Common myeloid progenitor, CD34-positive (primary cell): ENCODE results near the gene ADAMTS17. TPM values are rescaled to one million over a fixed set of nuclear protein-coding genes. Genes with fewer than 3 reads are reported as not detected.

ENCODE experiments used
- CTCF ChIA-PET: fragments of 350-600 bp; sonication (Branson Sonifier 250); formaldehyde crosslinking; loops from one replicate; lab custom pipeline; 2021; ENCODE audit warnings: antibody characterized with exemption; lab: Charles Lee
- POLR2A ChIA-PET: fragments of 350-600 bp; sonication (Branson Sonifier 250); formaldehyde crosslinking; loops from one replicate; lab custom pipeline; 2021; ENCODE audit warnings: antibody characterized with exemption; lab: Charles Lee
- DNase-seq, 3 donors: peaks; one replicate each; pipeline versions ENCODE4 v3.0.0 to v3.0.0-alpha.2; 2013
- H3K27ac ChIP-seq, 2 experiments: 1 replicate in 1 of 2; 2 replicates in 1 of 2; pipeline ENCODE4 v1.7.0; 2013; ENCODE audit warnings: inconsistent platforms in 2 of 2, low read length in 2 of 2, mild to moderate bottlenecking in 2 of 2, low read depth in 1 of 2, moderate library complexity in 1 of 2; ENCODE audit not compliant: severe bottlenecking in 2 of 2, insufficient read depth in 1 of 2, poor library complexity in 1 of 2
- H3K27me3 ChIP-seq, 5 experiments: replicated peaks in 2 of 5; 1 replicate in 3 of 5; 2 replicates in 2 of 5; pipeline versions ENCODE4 v1.6.1 to v1.7.0; 2013; ENCODE audit warnings: low read length in 4 of 5, mild to moderate bottlenecking in 2 of 5, moderate library complexity in 2 of 5, inconsistent platforms in 1 of 5; ENCODE audit not compliant: insufficient read depth in 5 of 5, control insufficient read depth in 4 of 5
- H3K36me3 ChIP-seq, 4 experiments: 1 replicate in 2 of 4; 2 replicates in 2 of 4; pipeline versions ENCODE4 v1.6.1 to v1.7.0; 2013; ENCODE audit warnings: low read length in 3 of 4, control low read depth in 1 of 4, mild to moderate bottlenecking in 1 of 4; ENCODE audit not compliant: control insufficient read depth in 4 of 4, insufficient read depth in 4 of 4
- H3K4me1 ChIP-seq, 4 experiments: 1 replicate in 3 of 4; 2 replicates in 1 of 4; pipeline versions ENCODE4 v1.6.1 to v1.7.1; 2013; ENCODE audit warnings: low read length in 3 of 4, mild to moderate bottlenecking in 3 of 4, control low read depth in 1 of 4, inconsistent platforms in 1 of 4, moderate library complexity in 1 of 4; ENCODE audit not compliant: control insufficient read depth in 4 of 4, insufficient read depth in 4 of 4; ENCODE audit errors: control extremely low read depth in 1 of 4
- H3K4me3 ChIP-seq, 7 experiments: 1 replicate in 4 of 7; 2 replicates in 3 of 7; pipeline versions ENCODE4 v1.5.1 to v1.7.0; 2013; ENCODE audit warnings: mild to moderate bottlenecking in 7 of 7, low read length in 6 of 7, moderate library complexity in 6 of 7, inconsistent platforms in 2 of 7, low read depth in 2 of 7, control low read depth in 1 of 7; ENCODE audit not compliant: insufficient read depth in 4 of 7, control insufficient read depth in 1 of 7; ENCODE audit errors: extremely low read depth in 1 of 7
- H3K9me3 ChIP-seq, 5 experiments: 1 replicate in 4 of 5; 2 replicates in 1 of 5; pipeline versions ENCODE4 v1.6.1 to v1.7.1; 2013; ENCODE audit warnings: low read length in 4 of 5, mild to moderate bottlenecking in 2 of 5, inconsistent platforms in 1 of 5, low read depth in 1 of 5, moderate library complexity in 1 of 5; ENCODE audit not compliant: control insufficient read depth in 4 of 5, insufficient read depth in 2 of 5; ENCODE audit errors: control extremely low read depth in 1 of 5
- WGBS: methylation state at CpG from one replicate; pipeline ENCODE4 v1.1.5; 2013; ENCODE audit not compliant: insufficient coverage; 5-methylcytosine and 5-hydroxymethylcytosine counted together
- polyA plus RNA-seq: library from polyadenylated mRNA; unstranded; fragments of 120-200 nt; gene quantifications from one replicate; pipeline ENCODE4 v1.2.1, GENCODE V29; 2013

Gene ADAMTS17
- polyA plus RNA-seq = under 0.01 TPM

DNA sequence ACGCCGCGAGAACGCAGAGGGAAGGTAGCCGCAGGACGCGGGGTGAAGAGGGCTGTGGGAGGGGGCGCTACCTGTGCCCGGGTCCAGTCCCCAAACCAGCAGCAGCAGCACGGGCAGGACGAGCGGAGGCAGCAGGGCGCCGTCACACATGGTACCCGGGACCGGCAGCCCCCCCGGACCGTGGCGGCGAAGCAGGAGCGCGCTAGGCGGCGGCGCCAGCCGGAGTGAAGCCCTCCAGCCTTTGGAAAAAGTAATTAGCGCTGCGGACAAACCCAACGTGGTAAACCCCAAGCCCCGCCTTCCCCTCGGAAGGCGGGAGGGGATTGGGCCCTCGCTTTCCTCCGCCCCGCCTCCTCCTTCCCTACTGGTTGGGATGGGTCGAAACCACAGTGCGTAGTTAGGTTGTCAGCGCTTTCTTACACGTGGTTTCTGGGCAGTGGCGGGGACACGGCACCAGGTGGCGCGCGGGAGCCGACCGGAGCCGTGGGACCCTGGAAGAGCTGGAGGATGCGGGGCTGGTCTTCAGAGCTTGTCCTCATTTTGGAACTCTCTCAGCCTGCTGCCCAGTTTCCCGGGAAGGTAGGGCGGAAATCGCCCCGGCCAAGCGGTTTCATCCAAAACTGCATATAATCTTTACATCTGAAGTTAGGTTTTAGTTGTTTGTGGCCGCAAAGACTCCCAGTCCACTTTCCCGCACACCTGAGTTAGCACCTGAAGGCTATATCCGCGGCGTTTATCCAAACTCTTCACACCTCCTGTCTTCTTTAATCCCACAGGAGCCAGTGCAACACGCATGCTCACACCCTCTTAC, at the start of gene ADAMTS17:
Gene ADAMTS17, minus strand, starts transcription at position 226 of the 811 bp plus-strand sequence. Its CDS starts 76 bp downstream, at position 150.
- H3K4me1 ChIP-seq = peaks cover 0 to 12% (median 7%) of the 10 kb centered on the region in 4 experiments
- DNase-seq = peak; percentile 95 to 97 (median 97)
- CTCF ChIA-PET = interaction anchor here (1.6 to 1.7 kb wide), 2 partner anchors 9 to 230 kb away, joined by 5 to 9 read pairs; no protein-coding TSS in a partner anchor
- no peaks in the 10 kb centered on the region for H3K36me3 ChIP-seq
- H3K27me3 ChIP-seq = peaks cover 0 to 87% (median 32%) of the 10 kb centered on the region in 5 experiments
- H3K9me3 ChIP-seq = no peaks in the 10 kb centered on the region
- no peak within 1 kb of the TSS for H3K27ac ChIP-seq
- WGBS = 1% methylated on average over 27 of the region's 59 CpGs
- POLR2A ChIA-PET = no interaction called here
- peak within 1 kb of the TSS; percentile 4 to 75 (median 52) for H3K4me3 ChIP-seq

DNA sequence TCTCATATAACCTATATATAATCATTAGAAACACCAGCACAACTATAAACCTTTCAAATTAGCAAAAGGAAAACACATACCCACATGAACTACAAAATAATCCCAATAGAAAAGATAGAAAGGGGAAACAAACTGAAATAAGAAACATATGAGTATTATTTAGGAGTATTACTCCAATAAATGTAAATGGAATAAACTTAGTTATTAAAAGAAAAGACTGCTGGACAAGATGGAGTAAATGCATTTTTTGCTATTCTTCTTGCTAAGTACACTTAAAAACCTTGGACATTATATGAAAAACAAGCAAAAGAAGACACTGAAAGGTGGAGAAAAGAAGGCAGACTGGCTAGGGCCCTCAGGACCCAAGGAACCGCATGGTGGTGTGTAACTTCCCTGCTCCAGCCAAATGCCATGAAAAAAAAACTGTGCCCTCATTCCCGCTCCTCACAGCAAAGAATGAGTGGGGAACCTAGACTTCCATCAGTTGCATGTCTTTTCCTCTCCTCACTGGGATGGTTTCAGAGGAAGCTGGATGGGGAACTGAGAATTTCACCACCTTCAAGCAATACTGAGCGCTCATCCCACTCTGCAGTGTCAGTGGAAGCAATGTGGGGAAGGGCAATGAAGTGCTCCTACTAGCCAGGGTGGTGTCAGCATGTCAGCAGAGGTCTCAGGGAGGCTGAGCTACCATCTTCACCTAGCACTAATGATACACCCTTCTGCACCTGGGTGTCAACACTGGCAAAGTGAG, 43.7 kb upstream of the ADAMTS17 start:
- ChIA-PET CTCF (no interaction called here), POLR2A (no interaction called here)
- no peak for DNase-seq
- H3K27me3 ChIP-seq = peaks cover 0 to 2% (median 0%) of the 10 kb centered on the region in 5 experiments
- 94% methylated on average over 3 of the region's 3 CpGs for WGBS
- peaks cover 0 to 28% (median 18%) of the 10 kb centered on the region in 5 experiments for H3K9me3 ChIP-seq
- no peaks in the 10 kb centered on the region for H3K36me3 ChIP-seq
- no peak overlapping the region for H3K4me3 ChIP-seq
- H3K27ac ChIP-seq = no peak overlapping the region
- H3K4me1 ChIP-seq = no peaks in the 10 kb centered on the region

GRCh38 chr15:100384108-100384410, 42.3 kb upstream of the ADAMTS17 start:
- DNase-seq = no peak
- Histone ChIP-seq H3K27ac (no peak overlapping the region), H3K4me1 (no peaks in the 10 kb centered on the region), H3K27me3 (peaks cover 0 to 2% (median 0%) of the 10 kb centered on the region in 5 experiments), H3K4me3 (no peak overlapping the region), H3K36me3 (no peaks in the 10 kb centered on the region), H3K9me3 (peaks cover 0 to 28% (median 18%) of the 10 kb centered on the region in 5 experiments)
- CTCF ChIA-PET = interaction anchor here (0.7 to 1.1 kb wide), 2 partner anchors 16 to 34 kb away, joined by 3 to 9 read pairs; no protein-coding TSS in a partner anchor
- WGBS = 86% methylated on average over 10 of the region's 10 CpGs
- POLR2A ChIA-PET = no interaction called here

DNA sequence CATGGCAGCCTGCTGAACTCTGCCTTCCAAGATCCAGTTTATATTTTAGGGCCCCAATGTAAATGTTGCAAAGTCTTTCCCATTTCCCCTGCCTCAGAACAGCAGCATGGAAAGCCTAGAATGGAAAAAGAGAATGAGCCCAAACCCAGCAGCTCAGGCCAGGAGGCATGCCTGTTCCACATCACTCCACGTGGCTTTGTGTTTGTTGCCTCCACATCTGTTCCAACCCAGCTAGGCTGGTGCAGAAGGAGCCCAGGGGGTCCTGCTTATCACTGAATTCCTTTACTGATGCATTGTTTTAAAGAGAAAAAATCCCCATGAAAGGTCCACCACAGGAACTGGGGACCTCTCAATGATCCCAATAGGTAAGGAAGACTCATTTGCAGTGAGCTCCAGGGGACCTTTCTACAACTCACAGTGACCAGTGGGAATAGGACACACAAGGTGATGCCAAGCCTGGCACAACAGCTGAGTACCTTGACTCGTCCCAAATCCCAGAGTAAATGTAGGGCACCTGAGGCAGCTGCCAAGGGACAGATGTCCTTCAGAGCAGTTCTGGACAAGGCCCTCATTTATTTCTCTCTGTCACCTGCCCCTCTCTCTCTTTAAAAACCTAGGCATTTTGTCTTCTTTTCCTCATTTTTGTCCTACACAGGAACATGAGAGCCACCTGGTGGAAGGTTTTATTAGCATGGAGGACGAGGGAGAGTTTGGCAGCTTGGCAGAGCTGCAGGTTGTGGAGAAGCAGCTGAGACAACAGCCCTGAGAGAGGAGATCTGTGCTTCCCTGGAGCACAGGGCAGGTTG, 41.7 kb upstream of the ADAMTS17 start:
- WGBS = 20% methylated on average over 2 of the region's 3 CpGs
- ChIA-PET POLR2A (no interaction called here), CTCF (interaction anchor here (0.7 to 1.1 kb wide), 2 partner anchors 17 to 33 kb away, joined by 3 to 9 read pairs; no protein-coding TSS in a partner anchor)
- H3K27ac ChIP-seq = no peak overlapping the region
- peaks cover 0 to 28% (median 18%) of the 10 kb centered on the region in 5 experiments for H3K9me3 ChIP-seq
- H3K27me3 ChIP-seq = peaks cover 0 to 2% (median 0%) of the 10 kb centered on the region in 5 experiments
- no peak overlapping the region for H3K4me3 ChIP-seq
- DNase-seq = peak; percentile 5 to 31 (median 14)
- no peaks in the 10 kb centered on the region for H3K4me1 ChIP-seq
- H3K36me3 ChIP-seq = no peaks in the 10 kb centered on the region

DNA sequence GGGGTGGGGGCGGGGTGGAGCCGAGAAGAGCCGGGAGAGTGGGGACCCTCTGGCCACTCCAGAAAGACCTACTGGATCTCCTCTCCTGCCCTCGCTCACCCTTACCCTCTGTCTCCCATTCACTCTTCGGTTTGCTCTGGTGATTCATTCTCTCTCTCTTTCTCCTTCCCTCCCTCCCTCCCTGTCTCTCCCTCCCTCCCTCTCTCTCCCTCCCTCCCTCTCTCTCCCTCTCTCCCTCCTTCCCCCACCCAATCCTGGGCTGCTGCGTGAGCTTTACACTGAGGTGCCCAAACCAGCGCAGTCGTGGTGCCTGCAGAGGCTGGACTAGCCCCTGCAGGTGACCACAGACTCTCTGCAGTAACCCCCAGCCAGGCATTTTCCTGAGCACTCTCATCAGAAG, 32.2 kb upstream of the ADAMTS17 start:
- Histone ChIP-seq H3K4me3 (no peak overlapping the region), H3K9me3 (peaks cover 0 to 24% (median 14%) of the 10 kb centered on the region in 5 experiments), H3K4me1 (peaks cover 0 to 6% (median under 1%) of the 10 kb centered on the region in 4 experiments), H3K27me3 (peaks cover 8 to 48% (median 23%) of the 10 kb centered on the region in 5 experiments), H3K36me3 (no peaks in the 10 kb centered on the region), H3K27ac (no peak overlapping the region)
- POLR2A ChIA-PET = no interaction called here
- CTCF ChIA-PET = no interaction called here
- no peak for DNase-seq
- 32% methylated on average over 3 of the region's 8 CpGs for WGBS

DNA sequence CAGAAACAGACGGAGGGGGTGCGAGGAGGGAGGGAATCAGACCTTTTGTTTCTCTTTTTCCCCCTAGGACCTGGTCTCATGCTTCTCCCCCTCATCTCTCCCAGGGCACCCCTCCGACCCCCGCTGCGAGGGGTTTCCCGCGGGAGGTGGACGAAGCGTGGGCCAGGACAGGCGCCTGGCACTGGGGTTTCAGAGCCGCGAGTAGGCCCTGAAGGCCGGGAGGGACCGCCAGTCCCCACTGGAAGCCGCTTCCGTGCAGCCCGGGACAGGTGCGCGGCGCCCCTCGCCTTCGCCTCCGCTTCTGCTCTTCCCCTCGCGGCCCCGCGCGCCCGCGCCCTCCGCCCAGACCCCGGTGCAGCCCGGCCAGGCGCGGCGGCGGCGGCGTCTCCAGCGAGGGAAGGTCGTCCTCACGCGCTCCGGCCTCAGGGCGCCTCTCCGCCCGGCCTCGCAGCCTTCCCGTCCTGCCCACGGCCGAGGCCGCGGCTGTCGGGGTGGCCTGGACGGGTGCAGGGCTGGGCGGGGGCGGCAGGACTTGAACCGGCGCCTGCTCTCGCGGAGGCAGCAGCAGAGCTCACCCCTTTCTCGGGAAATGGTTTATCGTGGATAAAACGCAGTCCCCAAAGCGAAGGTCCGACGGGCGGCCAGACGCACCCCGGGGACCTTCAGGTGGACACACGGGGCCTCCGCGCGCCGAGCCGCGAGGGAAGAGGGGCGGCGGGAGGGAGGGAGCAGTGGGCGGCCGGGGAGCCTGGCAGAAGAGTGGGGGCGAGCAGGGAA, 31.5 kb upstream of the ADAMTS17 start:
- POLR2A ChIA-PET = no interaction called here
- H3K9me3 ChIP-seq = peaks cover 0 to 24% (median 14%) of the 10 kb centered on the region in 5 experiments
- no peak overlapping the region for H3K4me3 ChIP-seq
- peaks cover 8 to 48% (median 23%) of the 10 kb centered on the region in 5 experiments for H3K27me3 ChIP-seq
- CTCF ChIA-PET = no interaction called here
- no peak overlapping the region for H3K27ac ChIP-seq
- DNase-seq = no peak
- H3K36me3 ChIP-seq = no peaks in the 10 kb centered on the region
- WGBS = 3% methylated on average over 58 of the region's 82 CpGs
- peaks cover 0 to 6% (median under 1%) of the 10 kb centered on the region in 4 experiments for H3K4me1 ChIP-seq
